Urinary bladder (tissue), 4 donors: ENCODE measurements around the gene ESYT2. TPM values are rescaled to one million over a fixed set of nuclear protein-coding genes. Genes with fewer than 3 reads are reported as not detected.

Experiments
- DNase-seq: peaks from one replicate; pipeline ENCODE4 v3.0.0-alpha.2; 2015; ENCODE audit errors: extremely low spot score
- H3K27ac ChIP-seq: one replicate; pipeline ENCODE4 v1.5.1; 2013; ENCODE audit warnings: low read depth, mild to moderate bottlenecking, moderate library complexity
- H3K36me3 ChIP-seq: one replicate; pipeline ENCODE4 v1.6.1; 2013; ENCODE audit warnings: mild to moderate bottlenecking, moderate library complexity; ENCODE audit not compliant: insufficient read depth
- H3K4me1 ChIP-seq: one replicate; pipeline ENCODE4 v1.6.1; 2013; ENCODE audit warnings: mild to moderate bottlenecking, moderate library complexity; ENCODE audit not compliant: insufficient read depth
- H3K4me3 ChIP-seq: one replicate; pipeline ENCODE4 v1.5.1; 2013; ENCODE audit warnings: low read depth, low read length
- WGBS: extraction: QIAGEN DNeasy Blood & Tissue Kit; methylation state at CpG from one replicate; pipeline ENCODE4 v1.1.7; 2013; 5-methylcytosine and 5-hydroxymethylcytosine counted together
- polyA plus RNA-seq: library from polyadenylated mRNA; stranded (reverse); fragments of 200-250 nt; gene quantifications from one replicate; pipeline ENCODE4 v1.2.3, GENCODE V29; 2013
- total RNA-seq: library from RNA; depleted of rRNA; stranded (reverse); fragments of >200 nt; gene quantifications from one replicate; pipeline ENCODE4 v1.2.3, GENCODE V29; 2014
- donor health status: healthy with polysubstance abuse.
- donor health status: healthy.

The ESYT2 gene
- total and polyA plus RNA-seq, 2 donors = 61.5 to 106 TPM

DNA sequence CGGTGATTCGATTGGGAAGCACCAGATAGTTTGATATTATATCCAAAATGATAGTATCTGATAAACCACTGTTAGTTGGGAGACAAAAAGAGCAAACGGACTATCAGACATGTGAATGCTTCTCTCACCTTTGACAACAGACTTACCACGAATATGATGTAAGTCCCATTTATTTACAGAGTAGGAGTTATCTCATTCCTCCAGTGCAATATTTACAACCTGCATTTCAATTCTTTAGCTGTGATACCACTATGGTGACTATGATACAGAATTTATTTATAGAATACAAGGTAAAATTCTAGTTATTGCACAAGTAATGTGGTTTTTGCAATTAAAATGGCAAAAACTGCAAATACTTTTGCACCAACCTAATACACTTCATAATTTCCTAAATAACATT, 61.6 kb downstream of the ESYT2 start:
- H3K36me3 ChIP-seq = no peaks in the 10 kb centered on the region
- WGBS = 84% methylated on average over 4 of the region's 4 CpGs

DNA sequence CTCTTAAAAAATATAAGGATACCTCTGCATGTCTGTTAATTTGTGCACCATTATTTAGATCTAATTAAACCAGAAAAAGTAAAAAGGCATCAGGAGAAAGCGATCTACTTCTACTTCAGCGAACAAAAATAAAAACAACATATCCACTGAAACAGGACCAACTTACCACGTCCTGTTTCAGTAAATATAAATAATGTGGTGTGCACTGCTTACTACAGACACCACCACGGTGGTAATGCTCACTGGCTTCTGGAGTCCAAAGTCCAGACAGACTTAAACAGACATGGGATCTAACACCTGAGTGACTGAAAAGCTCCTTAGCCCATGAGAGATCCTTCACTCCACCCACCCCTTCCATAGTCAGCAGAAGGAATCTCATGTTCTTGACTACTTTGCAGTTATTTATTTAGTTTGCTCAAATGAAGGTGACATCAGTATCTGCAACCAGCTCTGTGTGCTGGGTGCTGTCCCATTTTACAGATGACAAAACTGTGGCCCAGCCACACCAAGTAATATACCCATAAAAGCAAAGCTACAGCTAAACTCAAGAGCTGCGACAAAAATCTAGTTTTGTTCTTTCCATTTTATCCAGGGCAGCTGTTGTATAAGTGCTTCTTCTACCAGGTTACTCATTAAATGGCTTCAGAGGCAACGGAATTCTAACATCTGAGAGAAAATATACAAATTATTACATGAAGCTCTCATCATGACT, 62.6 kb downstream of the ESYT2 start:
- H3K27ac ChIP-seq = no peak overlapping the region
- no peaks in the 10 kb centered on the region for H3K4me1 ChIP-seq
- no peaks in the 10 kb centered on the region for H3K36me3 ChIP-seq
- DNase-seq = no peak
- WGBS = 83% methylated on average over 6 of the region's 6 CpGs
- H3K4me3 ChIP-seq = no peak overlapping the region

More for the DNA sequence above, 61.6 kb downstream of the ESYT2 start:
- no peak overlapping the region for H3K4me3 ChIP-seq
- H3K27ac ChIP-seq = no peak overlapping the region
- H3K4me1 ChIP-seq = no peaks in the 10 kb centered on the region
- no peak for DNase-seq

- WGBS = 97% methylated on average over 7 of the region's 7 CpGs
- H3K4me1 ChIP-seq = no peaks in the 10 kb centered on the region
- H3K27ac ChIP-seq = no peak overlapping the region
- H3K4me3 ChIP-seq = no peak overlapping the region
- no peak for DNase-seq
- H3K36me3 ChIP-seq = no peaks in the 10 kb centered on the region
These were observed 64.3 kb downstream of the ESYT2 start for GRCh38 chr7:158765020-158765419.

- DNase-seq = no peak
- 85% methylated on average over 13 of the region's 14 CpGs for WGBS
- Histone ChIP-seq H3K27ac (no peak overlapping the region), H3K4me3 (no peak overlapping the region), H3K4me1 (no peaks in the 10 kb centered on the region), H3K36me3 (no peaks in the 10 kb centered on the region)
These were observed 65.8 kb downstream of the ESYT2 start for GRCh38 chr7:158763454-158764033.

DNA sequence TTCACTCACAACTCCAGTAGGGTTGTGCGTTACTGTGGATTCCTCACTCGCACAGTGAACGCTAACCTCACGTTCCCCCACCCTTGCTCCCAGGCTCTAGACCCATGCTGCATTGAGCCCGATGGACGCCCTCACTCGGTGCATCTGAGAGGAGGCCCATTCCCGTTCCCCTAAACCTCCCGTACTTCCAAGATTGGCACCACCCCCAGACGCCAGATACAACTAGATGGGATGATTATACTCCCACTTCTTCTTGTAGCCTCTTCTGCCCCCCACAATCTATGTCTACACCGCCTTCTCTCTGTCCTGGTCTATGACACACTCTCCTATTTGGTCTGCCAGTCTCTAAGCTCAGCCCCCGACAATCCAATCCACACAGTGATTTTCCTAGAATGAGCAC, 67.4 kb downstream of the ESYT2 start:
- peaks cover 3% of the 10 kb centered on the region for H3K36me3 ChIP-seq
- H3K27ac ChIP-seq = no peak overlapping the region
- H3K4me3 ChIP-seq = no peak overlapping the region
- WGBS = 93% methylated on average over 12 of the region's 12 CpGs
- no peak for DNase-seq
- no peaks in the 10 kb centered on the region for H3K4me1 ChIP-seq

DNA sequence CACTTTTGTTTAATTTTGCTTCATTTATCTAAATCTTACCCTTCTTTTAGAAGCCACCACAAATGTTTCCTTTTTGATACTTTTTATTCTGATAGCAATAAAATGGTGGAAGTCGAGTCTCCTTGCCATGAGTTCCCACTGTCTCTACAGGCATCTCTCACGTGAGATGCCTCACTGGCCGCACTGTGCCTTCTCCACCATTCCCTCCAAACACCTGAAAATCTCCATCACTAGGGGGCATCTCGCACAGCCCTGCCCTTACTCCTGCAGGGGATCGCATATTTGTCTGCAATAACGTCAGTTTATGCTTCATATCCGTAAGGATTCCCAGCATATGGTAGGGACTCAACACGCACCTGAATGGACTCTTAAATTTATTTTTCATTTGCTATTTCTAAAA, 68.4 kb downstream of the ESYT2 start:
- WGBS = 75% methylated on average over 8 of the region's 8 CpGs
- Histone ChIP-seq H3K27ac (no peak overlapping the region), H3K36me3 (peaks cover 3% of the 10 kb centered on the region), H3K4me3 (no peak overlapping the region), H3K4me1 (no peaks in the 10 kb centered on the region)
- no peak for DNase-seq

GRCh38 chr7:158760445-158760764, 68.9 kb downstream of the ESYT2 start:
- Histone ChIP-seq H3K4me1 (no peaks in the 10 kb centered on the region), H3K4me3 (no peak overlapping the region), H3K27ac (no peak overlapping the region), H3K36me3 (peaks cover 3% of the 10 kb centered on the region)
- DNase-seq = no peak
- 96% methylated on average over 3 of the region's 3 CpGs for WGBS

DNA sequence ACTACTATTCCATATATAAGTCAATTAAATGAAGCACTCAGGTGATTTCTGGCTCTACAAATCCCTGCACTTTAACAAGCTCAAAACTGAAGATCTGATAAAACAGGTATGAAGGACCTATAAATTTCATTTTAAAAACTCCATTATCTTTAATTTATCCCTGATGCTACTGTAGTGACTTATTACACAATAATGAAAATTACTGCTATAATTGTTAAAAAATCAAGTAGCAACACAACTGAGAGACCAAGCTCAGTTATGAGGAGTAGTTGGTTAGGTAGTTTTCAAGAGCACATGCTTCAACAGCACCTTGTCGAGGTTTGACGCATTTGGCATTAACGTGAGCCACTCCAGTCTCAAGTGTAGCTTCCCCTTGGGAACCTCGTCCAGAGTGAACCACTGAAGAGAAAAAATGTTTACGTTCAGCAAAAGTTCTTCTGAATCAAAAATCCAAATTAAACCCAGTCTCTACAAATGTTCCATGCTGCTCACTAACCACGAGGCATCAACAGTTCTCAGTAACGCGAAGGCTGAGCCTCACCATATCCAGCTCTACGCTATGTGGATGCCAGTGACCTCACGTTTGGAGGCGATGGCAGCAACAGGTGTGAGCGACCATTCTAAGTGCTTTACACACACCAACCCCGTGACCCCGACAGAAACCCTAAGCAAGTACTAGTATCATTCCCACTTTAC, 69.4 kb downstream of the ESYT2 start:
- H3K36me3 ChIP-seq = peaks cover 3% of the 10 kb centered on the region
- 89% methylated on average over 14 of the region's 14 CpGs for WGBS

DNA sequence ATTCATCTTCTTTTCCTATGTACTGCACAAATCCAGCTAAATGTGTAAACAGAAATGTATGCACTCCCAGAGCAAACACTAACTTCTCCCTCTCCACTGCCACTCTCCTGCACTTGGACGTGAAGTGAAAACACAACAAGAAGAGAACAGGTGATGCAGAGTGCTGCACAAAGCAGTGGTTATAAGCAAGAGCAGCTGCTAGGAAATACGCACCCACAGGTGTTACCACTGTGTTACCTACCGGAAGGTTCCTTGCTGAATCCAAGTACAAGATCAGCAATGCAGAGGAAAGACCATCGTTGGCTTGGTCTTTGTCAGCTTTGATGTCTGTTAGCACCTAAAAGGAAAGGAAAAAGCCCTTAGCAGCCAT, 70.1 kb downstream of the ESYT2 start:
- 93% methylated on average over 4 of the region's 4 CpGs for WGBS
- H3K27ac ChIP-seq = no peak overlapping the region
- no peak for DNase-seq
- H3K4me1 ChIP-seq = no peaks in the 10 kb centered on the region
- no peak overlapping the region for H3K4me3 ChIP-seq
- H3K36me3 ChIP-seq = peaks cover 3% of the 10 kb centered on the region

More for the DNA sequence above, 69.4 kb downstream of the ESYT2 start:
- Histone ChIP-seq H3K27ac (no peak overlapping the region), H3K4me1 (no peaks in the 10 kb centered on the region), H3K4me3 (no peak overlapping the region)
- DNase-seq = no peak

DNA sequence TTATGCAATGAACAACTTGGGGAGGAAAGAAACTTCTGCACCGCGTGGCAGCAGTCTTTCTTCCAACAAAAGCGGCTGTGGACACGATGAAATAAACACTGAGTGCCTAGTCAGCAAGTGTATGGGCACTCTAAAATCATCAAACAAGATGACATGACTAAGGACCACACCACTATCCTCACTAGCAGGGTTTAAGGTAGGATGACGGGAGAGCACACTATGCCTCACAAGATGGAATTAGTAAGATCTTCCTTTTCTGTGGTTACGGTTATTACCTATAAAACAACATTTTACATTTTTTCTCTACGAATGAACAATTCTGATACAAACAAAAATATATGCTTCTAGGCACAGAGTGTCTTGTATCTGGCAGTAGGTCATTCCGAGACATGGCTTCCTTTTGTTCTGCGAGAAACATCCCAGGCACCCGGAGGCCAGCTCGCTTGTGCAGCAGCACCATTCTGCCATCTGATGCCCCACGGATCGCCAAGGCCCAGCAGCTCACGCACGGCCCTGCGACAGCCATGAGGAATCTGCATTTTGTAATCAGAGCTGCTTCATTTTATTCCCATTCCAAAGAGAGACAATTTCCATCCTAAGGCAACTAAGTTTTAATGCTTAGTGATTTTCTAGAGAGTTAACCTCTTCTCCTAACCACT, 70.6 kb downstream of the ESYT2 start:
- DNase-seq = no peak
- 94% methylated on average over 16 of the region's 16 CpGs for WGBS
- Histone ChIP-seq H3K4me1 (no peaks in the 10 kb centered on the region), H3K4me3 (no peak overlapping the region), H3K36me3 (peaks cover 3% of the 10 kb centered on the region), H3K27ac (no peak overlapping the region)

DNA sequence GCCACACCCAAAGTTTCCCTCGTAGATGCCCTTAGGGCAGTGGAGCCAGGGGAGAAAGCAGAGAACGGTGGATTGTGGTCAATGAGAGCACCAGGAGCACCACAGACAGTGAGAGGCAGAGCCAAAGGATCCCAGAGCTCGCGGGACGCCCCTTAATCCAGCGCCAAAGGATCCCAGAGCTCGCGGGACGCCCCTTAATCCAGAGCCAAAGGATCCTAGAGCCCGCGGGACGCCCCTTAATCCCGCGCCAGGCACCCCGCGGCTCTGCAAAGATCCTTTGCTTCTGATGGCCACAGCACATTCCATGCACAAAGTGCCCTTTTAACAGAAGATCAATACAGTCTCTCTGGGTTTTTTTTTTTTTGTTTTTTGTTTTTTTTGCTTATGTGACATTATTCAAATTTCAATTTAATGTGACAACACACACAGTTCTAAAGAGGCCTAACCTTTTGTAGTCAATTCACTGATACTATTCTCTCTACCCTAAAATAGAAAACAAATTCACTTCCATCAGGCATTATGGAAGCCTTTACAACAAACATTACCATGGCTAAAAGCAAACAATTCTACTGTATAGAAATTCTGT, 71.8 kb downstream of the ESYT2 start:
- H3K36me3 ChIP-seq = peaks cover 3% of the 10 kb centered on the region
- WGBS = 96% methylated on average over 16 of the region's 16 CpGs

DNA sequence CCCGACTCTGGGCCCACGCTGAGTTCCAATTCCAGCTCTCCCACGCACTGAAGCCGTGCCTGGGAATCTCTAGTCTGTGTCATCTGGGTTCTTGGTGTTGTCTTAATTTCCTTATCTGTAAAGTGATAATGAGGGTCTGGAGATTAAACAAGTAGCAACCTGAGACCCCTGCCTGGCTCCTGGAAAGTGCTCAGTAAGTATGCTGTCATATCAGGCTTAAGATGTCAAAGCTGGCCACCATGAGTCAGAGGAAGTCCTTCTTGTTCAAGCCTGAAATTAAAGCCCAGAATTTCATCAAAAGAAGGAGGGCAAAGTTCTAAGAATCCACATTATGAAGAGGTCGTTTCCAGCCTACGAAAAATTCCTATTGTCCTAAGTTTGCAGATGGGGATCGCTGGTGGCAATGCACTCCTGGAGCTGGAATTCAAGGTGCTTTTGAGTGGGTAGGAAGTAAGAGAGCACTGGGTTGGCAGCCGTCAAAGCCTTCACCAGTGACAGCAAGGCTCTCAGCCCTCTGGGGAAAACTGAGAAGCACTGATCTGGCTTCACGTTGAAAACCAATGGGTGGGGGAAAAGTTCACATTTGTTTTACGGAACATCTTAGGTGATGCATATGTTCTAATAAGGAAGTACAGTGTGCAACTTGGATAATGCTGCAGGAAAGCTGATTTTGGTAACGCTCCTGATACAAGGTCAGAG, 74.4 kb downstream of the ESYT2 start:
- Histone ChIP-seq H3K4me1 (no peaks in the 10 kb centered on the region), H3K27ac (no peak overlapping the region), H3K36me3 (peaks cover 4% of the 10 kb centered on the region), H3K4me3 (no peak overlapping the region)
- DNase-seq = no peak
- 80% methylated on average over 11 of the region's 11 CpGs for WGBS

More for the DNA sequence above, 71.8 kb downstream of the ESYT2 start:
- no peak for DNase-seq
- H3K27ac ChIP-seq = no peak overlapping the region
- H3K4me1 ChIP-seq = no peaks in the 10 kb centered on the region
- H3K4me3 ChIP-seq = no peak overlapping the region

DNA sequence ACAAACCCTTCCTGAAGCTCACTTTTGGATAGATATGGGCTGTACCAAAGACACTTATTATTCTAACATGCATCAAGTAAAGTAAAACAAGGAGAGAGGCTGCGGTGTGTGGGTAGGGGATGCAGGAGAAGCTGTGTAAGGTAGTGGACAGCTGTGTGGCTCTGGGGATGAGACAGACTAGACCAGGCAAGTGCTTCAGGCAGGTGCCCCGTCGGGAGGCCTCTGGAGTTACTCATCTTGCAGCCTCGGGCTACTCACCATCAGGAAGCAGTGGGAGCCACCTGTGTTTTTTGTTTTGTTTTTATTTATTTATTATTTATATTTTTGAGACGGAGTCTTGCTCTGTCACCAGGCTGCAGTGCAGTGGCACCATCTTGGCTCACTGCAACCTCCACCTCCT, 75.4 kb downstream of the ESYT2 start:
- no peaks in the 10 kb centered on the region for H3K4me1 ChIP-seq
- no peak overlapping the region for H3K4me3 ChIP-seq
- WGBS = 95% methylated on average over 5 of the region's 5 CpGs
- DNase-seq = no peak
- H3K27ac ChIP-seq = no peak overlapping the region
- H3K36me3 ChIP-seq = peaks cover 4% of the 10 kb centered on the region
